Stomach (tissue), 9 donors: ENCODE measurements around the gene HUS1. TPM values are rescaled to one million over a fixed set of nuclear protein-coding genes. Genes with fewer than 3 reads are reported as not detected.

ENCODE experiments used
- DNase-seq, 2 donors: peaks; one replicate each; pipeline versions ENCODE4 v3.0.0 to v3.0.0-alpha.2; 2013 to 2019
- H3K27ac ChIP-seq, 5 donors: fragments of 200-600 bp in 4 of 5; sonication (generic) in 4 of 5; one replicate each; pipeline ENCODE4 v1.5.1; 2013 to 2019; ENCODE audit warnings: mild to moderate bottlenecking in 1 of 5, moderate library complexity in 1 of 5
- H3K27me3 ChIP-seq, 3 donors: fragments of 200-600 bp; sonication (generic); one replicate each; pipeline ENCODE4 v1.5.1; 2017 to 2019; ENCODE audit warnings: mixed run types in 1 of 3
- H3K36me3 ChIP-seq, 4 donors: fragments of 200-600 bp; sonication (generic); 1 replicate in 3 of 4; 2 replicates in 1 of 4; pipeline ENCODE4 v1.5.1; 2016 to 2019
- H3K4me1 ChIP-seq, 4 donors: fragments of 200-600 bp; sonication (generic); one replicate each; pipeline ENCODE4 v1.5.1; 2016 to 2019
- H3K4me3 ChIP-seq, 4 donors: fragments of 200-600 bp; sonication (generic) in 3 of 4; one replicate each; pipeline ENCODE4 v1.5.1; 2016 to 2019; ENCODE audit warnings: mild to moderate bottlenecking in 1 of 4
- H3K9me3 ChIP-seq, 4 donors: fragments of 200-600 bp; sonication (generic); one replicate each; pipeline ENCODE4 v1.5.1; 2016 to 2019
- EP300 ChIP-seq: sonication (generic); formaldehyde crosslinking; IDR thresholded peaks from one replicate; pipeline ENCODE4 v1.6.1; 2017; ENCODE audit warnings: antibody characterized with exemption
- POLR2A ChIP-seq, 4 donors: fragments of 450-650 bp; IDR thresholded peaks; one replicate each; pipeline ENCODE4 v1.6.1; 2016; ENCODE audit warnings: antibody characterized with exemption in 4 of 4, control low read depth in 2 of 4, mild to moderate bottlenecking in 1 of 4, moderate library complexity in 1 of 4
- POLR2AphosphoS5 ChIP-seq, 3 donors: sonication (generic); formaldehyde crosslinking; IDR thresholded peaks; one replicate each; pipeline ENCODE4 v1.6.1; 2016; ENCODE audit warnings: antibody characterized with exemption in 3 of 3
- WGBS, 5 donors: extraction: QIAGEN DNeasy Blood & Tissue Kit in 3 of 5; methylation state at CpG; one replicate each; pipeline versions ENCODE4 v1.1.5 to v1.1.7; 2013 to 2018; 5-methylcytosine and 5-hydroxymethylcytosine counted together
- intact Hi-C: fragments of 100-400 bp; cut with DNase I; formaldehyde crosslinking; loops from one replicate; pipeline ENCODE4 v1.15.1; 2023; ENCODE audit warnings: low total_unique reads
- polyA plus RNA-seq, 3 donors: library from polyadenylated mRNA; stranded (reverse); fragments of 200-250 nt; gene quantifications; one replicate each; pipeline ENCODE4 v1.2.3, GENCODE V29; 2013
- total RNA-seq, 5 donors: library from RNA; depleted of rRNA; stranded (reverse); fragments of >200 nt; gene quantifications; one replicate each; pipeline versions ENCODE4 v1.1.0 to v1.2.3, GENCODE V29; 2014 to 2016
- TF ChIP-seq, protein P1 (sequence below), 7 experiments: fragments of 450-650 bp in 4 of 7; fragments of 200-600 bp in 3 of 7; sonication (generic) in 3 of 7; IDR thresholded peaks; one replicate each; pipeline ENCODE4 v1.5.1; 2016 to 2019; ENCODE audit warnings: antibody characterized with exemption in 7 of 7, control low read depth in 2 of 7, mild to moderate bottlenecking in 1 of 7
- donor health status: healthy with polysubstance abuse.
- donor health status: Bipolar disorder and iron deficiency.
- donor health status: healthy.

Gene HUS1
- total and polyA plus RNA-seq, 8 donors = 5.9 to 69.2 (median 11.1) TPM

DNA sequence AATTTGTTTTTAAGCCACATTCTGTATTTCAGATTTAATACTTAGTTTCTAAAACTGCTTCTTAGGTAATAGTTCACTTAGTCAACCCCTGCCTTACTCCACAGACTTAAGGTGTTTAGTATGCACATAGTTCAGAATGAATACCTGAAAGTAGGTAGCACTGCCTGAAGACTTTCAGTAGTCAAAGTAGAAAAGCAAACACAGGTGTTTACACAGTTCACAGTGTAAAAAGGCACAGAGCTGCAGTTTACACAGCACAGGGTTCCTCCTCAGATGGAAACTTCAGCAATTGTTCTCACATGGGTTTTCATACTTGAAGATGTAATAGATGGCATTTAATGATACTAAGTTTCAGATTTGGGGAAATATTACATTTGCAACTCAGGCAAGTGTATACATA is 28.0 kb downstream of the HUS1 start:
- peaks cover 8 to 26% (median 22%) of the 10 kb centered on the region in 4 donors for H3K36me3 ChIP-seq
- DNase-seq = peak in 1 of 2 donors; percentile 72
- TF ChIP-seq POLR2A (IDR thresholded peaks at IDR 0.05) (no peak), POLR2AphosphoS5 (IDR thresholded peaks at IDR 0.05) (peak in 1 of 3 donors; percentile 13)
- TF ChIP-seq, protein P1, sequence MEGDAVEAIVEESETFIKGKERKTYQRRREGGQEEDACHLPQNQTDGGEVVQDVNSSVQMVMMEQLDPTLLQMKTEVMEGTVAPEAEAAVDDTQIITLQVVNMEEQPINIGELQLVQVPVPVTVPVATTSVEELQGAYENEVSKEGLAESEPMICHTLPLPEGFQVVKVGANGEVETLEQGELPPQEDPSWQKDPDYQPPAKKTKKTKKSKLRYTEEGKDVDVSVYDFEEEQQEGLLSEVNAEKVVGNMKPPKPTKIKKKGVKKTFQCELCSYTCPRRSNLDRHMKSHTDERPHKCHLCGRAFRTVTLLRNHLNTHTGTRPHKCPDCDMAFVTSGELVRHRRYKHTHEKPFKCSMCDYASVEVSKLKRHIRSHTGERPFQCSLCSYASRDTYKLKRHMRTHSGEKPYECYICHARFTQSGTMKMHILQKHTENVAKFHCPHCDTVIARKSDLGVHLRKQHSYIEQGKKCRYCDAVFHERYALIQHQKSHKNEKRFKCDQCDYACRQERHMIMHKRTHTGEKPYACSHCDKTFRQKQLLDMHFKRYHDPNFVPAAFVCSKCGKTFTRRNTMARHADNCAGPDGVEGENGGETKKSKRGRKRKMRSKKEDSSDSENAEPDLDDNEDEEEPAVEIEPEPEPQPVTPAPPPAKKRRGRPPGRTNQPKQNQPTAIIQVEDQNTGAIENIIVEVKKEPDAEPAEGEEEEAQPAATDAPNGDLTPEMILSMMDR (IDR thresholded peaks at IDR 0.05) = no peak
- H3K9me3 ChIP-seq = no peaks in the 10 kb centered on the region
- intact Hi-C loops = no loop called here
- no peaks in the 10 kb centered on the region for H3K27me3 ChIP-seq
- peaks cover 0 to 20% (median 19%) of the 10 kb centered on the region in 4 donors for H3K4me1 ChIP-seq
- peak overlapping the region in 3 of 5 donors; percentile 37 to 58 (median 57) for H3K27ac ChIP-seq
- no peak overlapping the region for H3K4me3 ChIP-seq

DNA sequence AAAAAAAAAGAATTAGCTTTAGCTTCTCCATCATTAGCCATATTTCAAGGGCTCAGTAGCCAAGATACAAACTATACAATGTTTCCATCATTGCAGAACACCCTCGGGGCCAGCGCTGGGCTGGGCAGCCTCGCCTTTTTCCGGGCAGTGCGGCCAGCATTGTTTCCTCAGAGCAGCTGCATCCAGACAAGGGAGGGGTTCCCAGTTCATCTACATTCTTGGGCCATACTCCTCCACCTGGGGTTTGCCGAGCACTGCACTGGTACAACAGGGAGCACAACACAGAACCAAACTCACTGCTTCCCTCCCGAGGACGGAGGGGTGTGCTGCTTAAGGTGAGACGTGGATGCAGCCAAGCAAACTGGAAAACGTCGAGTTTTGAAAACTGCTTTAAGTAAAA is 28.7 kb downstream of the HUS1 start:
- 27 to 44% (median 36%) methylated on average over 10 to 11 of the region's 11 CpGs for WGBS, 5 donors
- no peaks in the 10 kb centered on the region for H3K9me3 ChIP-seq
- intact Hi-C loops = no loop called here
- no peaks in the 10 kb centered on the region for H3K27me3 ChIP-seq
- H3K36me3 ChIP-seq = peaks cover 8 to 19% (median 17%) of the 10 kb centered on the region in 4 donors
- peak overlapping the region in 3 of 5 donors; percentile 37 to 58 (median 57) for H3K27ac ChIP-seq
- H3K4me3 ChIP-seq = no peak overlapping the region
- TF ChIP-seq EP300 = no peak
- no peak for TF ChIP-seq POLR2AphosphoS5 (IDR thresholded peaks at IDR 0.05)
- no peak for TF ChIP-seq POLR2A (IDR thresholded peaks at IDR 0.05)
- TF ChIP-seq, protein P1 (IDR thresholded peaks at IDR 0.05) = no peak
- H3K4me1 ChIP-seq = peaks cover 0 to 20% (median 19%) of the 10 kb centered on the region in 4 donors
- DNase-seq = peak; percentile 45 to 76

DNA sequence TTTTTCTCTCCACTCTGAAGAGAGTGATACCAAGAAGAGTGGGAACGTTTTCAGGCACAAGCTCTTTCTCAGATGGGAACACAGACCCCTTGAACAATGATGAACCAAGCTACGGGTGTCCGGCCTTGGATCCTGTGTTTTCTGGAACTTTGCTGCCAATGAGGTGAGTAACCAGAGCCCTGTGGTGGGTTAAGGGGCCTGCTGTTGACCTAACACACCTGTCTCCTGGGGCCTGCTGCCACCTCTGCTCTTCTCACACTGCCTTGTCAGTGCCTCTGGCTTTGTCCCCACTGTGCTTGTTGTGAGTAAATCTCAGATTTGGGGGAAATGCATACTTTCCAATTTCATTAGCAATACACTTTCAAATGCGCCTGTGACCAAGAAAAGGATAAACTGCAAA is 29.7 kb downstream of the HUS1 start:
- peaks cover 0 to 20% (median 19%) of the 10 kb centered on the region in 4 donors for H3K4me1 ChIP-seq
- H3K4me3 ChIP-seq = no peak overlapping the region
- H3K27ac ChIP-seq = peak overlapping the region in 1 of 5 donors; percentile 57
- TF ChIP-seq, protein P1 (IDR thresholded peaks at IDR 0.05) = no peak
- no peak for TF ChIP-seq POLR2AphosphoS5 (IDR thresholded peaks at IDR 0.05)
- TF ChIP-seq POLR2A (IDR thresholded peaks at IDR 0.05) = no peak
- no peak for TF ChIP-seq EP300
- H3K27me3 ChIP-seq = no peaks in the 10 kb centered on the region
- DNase-seq = no peak
- 74 to 96% (median 85%) methylated on average over 4 of the region's 4 CpGs for WGBS, 5 donors
- H3K9me3 ChIP-seq = no peaks in the 10 kb centered on the region
- intact Hi-C loops = no loop called here
- H3K36me3 ChIP-seq = peaks cover 3 to 12% (median 9%) of the 10 kb centered on the region in 4 donors

DNA sequence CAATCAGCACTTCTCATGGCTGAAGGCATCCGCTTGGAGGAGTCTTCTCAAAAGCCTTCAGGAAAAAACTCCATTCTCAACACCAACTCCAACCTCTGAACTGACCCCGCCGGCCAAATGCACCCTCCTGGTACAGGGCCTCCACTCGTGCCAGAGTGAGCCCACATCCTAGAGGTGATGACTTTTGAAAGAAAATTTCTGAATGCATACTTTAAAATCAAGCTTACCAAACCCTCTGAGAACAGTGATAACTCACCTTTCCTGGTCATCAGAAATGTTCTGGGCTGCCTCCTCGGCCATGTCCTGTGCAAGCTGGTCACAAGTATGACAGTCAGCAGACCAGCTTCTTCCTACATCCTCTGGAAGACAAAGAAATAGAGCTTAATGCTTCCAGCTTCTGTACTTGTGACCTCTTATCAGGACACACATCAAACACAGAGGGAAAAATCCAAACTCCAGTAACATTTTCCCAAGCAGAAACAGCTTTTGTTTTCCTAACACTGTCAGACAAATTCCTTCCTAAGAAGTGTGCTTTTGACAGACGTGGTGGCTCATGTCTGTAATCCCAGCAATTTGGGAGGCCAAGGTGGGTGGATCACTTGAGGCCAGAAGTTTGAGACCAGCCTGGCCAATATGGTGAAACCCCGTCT is 31.1 kb downstream of the HUS1 start, which contains the start of gene PKD1L1:
PKD1L1 (minus strand) TSS at position 326 of the 650 bp plus-strand sequence; CDS start at position 300, 26 bp downstream.
- Histone ChIP-seq H3K36me3 (no peaks in the 10 kb centered on the region), H3K9me3 (no peaks in the 10 kb centered on the region), H3K27me3 (no peaks in the 10 kb centered on the region), H3K4me1 (peaks cover 0 to 20% (median 19%) of the 10 kb centered on the region in 4 donors), H3K4me3 (no peak within 1 kb of the TSS), H3K27ac (peak within 1 kb of the TSS in 4 of 5 donors; percentile 3 to 38 (median 28))
- intact Hi-C loops = no loop called here
- 77 to 86% (median 81%) methylated on average over 7 of the region's 7 CpGs for WGBS, 5 donors
- no peak for DNase-seq
- TF ChIP-seq POLR2A (IDR thresholded peaks at IDR 0.05) (no peak), EP300 (no peak)

DNA sequence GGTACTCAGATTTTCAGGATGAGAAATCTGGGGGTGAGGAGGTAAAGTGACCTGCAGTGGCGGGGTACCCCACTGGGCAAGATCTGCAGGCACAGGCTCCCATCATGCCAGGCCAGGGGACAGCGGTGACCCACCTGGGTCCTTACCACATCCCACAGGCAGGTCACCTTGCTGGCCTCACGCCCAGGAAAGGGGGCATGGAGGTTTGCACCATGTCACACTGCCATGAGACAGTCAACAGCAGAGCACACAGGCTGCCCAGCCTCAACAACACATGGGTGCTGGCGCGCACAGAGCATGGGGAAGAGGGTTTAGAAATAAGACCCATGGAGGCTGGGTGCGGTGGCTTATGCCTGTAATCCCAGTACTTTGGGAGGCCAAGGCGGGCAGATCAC is 32.1 kb downstream of the HUS1 start:
- intact Hi-C loops = no loop called here
- DNase-seq = no peak
- TF ChIP-seq EP300 (no peak), POLR2A (IDR thresholded peaks at IDR 0.05) (no peak), POLR2AphosphoS5 (IDR thresholded peaks at IDR 0.05) (no peak)
- TF ChIP-seq, protein P1 (IDR thresholded peaks at IDR 0.05) = no peak
- Histone ChIP-seq H3K36me3 (no peaks in the 10 kb centered on the region), H3K27ac (peak overlapping the region in 3 of 5 donors; percentile 3 to 37 (median 20)), H3K4me3 (no peak overlapping the region), H3K9me3 (no peaks in the 10 kb centered on the region), H3K27me3 (no peaks in the 10 kb centered on the region), H3K4me1 (peaks cover 0 to 20% (median 19%) of the 10 kb centered on the region in 4 donors)
- 95 to 100% (median 97%) methylated on average over 4 to 7 of the region's 7 CpGs for WGBS, 5 donors
